HG03571 (cell line): ENCODE results near the gene IP6K1.
A peak's percentile ranks its signal among the peaks of the same experiment; 100 is the strongest.
"Not testable (repeated sequence)": the region's sequence is repeated elsewhere in the genome, so short reads cannot be mapped to it uniquely, and the experiment has no call there.

Experiments
- ATAC-seq: cut with Tn5 transposase; IDR thresholded peaks from one replicate; pipeline ENCODE4 v1.9.1; 2021; ENCODE audit not compliant: unreplicated experiment

The IP6K1 gene

GRCh38 chr3:49794431-49794830, 8.1 kb upstream of the IP6K1 start:
- ATAC-seq: no peak

- no peak for ATAC-seq
These were observed 7.2 kb upstream of the IP6K1 start for GRCh38 chr3:49793486-49794085.

DNA sequence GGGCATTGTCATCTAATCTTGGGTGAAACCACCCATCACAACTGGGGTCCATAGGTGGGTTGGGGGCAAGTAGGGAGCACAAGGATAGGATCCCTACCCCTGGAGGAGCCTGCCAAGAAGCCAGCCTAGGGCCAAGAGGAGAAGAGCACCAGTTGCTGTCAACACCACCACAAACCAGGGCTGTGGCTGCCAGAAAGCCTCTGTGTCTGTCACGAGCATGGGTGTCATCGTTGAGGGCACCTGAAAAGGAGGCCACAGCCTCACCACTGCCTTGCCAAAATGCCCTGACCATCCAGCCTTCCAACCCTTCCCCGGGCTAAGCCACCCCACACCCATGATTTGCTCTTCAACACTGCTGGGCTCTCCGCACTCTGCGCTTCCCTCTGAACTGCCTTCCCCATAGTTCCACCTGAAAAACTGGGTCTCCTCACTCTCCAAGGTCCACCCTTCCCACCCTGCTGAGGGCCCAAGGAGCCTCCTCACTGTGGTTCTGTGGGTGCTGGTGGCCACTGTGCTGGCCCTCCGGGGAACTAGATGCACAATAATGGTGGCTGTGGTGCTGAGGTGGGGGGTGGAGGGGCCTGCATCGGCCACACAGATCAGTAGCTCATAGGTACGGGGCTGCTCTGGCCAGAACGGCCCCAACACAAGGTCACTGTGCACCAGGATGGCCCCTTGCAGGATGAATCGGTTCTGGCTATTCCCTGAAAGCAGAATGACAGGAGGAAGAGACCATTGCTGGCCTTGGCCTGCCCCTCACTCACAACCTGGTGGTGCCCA, 6.2 kb upstream of the IP6K1 start:
- ATAC-seq: no peak

DNA sequence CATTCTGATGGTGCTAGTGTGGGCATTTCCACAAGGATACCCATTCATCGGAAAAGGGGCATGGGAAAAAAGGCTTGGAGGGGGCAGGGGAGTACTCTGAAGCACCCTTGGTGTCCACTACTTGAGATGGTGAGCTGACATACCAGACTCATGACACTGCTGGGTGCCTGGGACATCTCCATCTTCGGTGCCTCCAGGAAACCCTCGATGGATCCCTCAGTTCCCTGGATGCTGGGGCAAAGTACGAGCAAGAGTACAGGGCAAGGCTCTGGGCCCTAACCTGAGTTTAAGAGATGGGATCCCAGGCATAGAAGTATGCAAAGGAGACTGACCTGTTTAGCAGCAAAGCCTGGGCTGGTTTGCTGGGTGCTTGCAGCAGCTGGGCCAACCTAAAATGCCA, 5.2 kb upstream of the IP6K1 start:
- ATAC-seq: no peak

- no peak for ATAC-seq
These were observed 4.5 kb upstream of the IP6K1 start for GRCh38 chr3:49790626-49791411.

DNA sequence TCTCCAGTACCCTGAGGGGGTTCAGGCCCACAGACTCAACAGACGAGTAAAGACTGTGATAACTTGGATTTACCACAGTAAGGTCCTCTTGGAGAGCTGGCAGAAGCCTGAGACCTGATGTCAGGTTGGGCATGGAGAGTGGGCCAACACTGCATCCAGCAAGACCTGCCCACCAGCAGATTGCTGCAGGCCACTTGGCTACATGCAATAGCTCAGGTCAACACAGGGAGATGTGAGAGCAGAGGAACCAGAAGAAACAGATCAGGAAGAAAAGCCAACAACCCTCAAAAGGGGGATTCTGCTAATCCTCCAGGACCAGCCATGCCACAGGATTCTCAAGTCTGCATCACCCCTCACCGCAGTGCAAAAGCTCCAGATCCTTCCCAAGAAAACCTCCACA, 1.7 kb upstream of the IP6K1 start:
- ATAC-seq: no peak

DNA sequence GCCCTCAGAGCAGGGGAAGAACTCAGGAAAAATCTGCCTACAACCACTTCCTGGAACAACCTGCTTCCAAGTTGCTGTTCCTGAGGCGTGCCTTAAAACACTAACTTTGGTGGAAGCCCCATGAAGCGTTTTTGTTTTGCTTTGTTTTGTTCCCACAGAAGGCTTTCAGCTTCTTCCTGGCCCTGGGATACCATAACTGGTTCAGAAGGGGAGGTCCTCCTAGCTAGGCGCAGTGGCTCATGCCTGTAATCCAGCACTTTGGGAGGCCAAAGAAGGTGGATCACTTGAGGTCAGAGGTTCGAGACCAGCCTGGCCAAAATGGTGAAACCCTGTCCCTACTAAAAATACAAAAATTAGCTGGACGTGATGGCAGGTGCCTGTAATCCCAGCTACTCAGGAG, 1.2 kb upstream of the IP6K1 start:
- ATAC-seq: no peak

- ATAC-seq: no peak
These were observed 781 bp upstream of the IP6K1 start for GRCh38 chr3:49787182-49787464.

DNA sequence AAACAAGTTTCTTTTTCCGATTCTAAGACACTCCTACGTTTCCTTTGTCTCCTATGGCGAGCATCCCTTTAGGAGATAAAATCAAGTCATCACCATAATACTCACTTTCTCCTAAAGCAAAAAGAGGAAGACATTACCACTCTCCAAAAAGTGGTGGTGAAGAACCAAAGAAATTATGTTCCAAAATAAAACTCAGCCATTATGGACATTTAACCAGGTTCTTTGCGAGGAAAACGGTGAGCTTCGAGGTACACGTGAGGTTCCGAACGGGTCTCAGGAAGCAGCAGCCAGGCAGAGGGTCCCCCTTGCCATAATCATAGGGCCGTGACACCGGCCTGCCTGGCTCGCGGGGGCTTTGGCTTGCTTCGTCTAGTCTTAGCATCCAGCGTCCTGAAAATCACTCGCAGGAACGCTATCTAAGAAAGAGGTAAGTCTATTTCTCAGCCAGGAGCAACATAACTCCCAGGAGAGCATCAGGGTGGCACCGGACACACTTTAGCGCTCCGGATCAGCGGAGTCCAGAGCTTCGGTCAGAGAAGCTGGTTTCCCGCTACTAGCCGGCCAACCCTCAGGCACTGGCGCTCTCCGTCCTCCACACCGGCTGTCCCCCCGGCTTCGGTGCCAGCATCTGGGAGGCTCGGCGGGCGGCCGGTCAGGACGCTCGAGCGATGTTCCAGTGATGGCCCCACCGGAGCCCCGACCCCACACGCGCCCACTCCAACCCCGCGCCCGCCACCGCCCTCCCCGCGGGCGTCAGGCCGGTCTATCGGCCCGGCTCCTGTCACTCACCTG, 581 bp downstream of the IP6K1 start:
- peak; percentile 41 for ATAC-seq

- ATAC-seq: not testable (repeated sequence)
These were observed 4.1 kb downstream of the IP6K1 start for GRCh38 chr3:49782277-49782676.

GRCh38 chr3:49781415-49782199, 4.7 kb downstream of the IP6K1 start:
- ATAC-seq: no peak

DNA sequence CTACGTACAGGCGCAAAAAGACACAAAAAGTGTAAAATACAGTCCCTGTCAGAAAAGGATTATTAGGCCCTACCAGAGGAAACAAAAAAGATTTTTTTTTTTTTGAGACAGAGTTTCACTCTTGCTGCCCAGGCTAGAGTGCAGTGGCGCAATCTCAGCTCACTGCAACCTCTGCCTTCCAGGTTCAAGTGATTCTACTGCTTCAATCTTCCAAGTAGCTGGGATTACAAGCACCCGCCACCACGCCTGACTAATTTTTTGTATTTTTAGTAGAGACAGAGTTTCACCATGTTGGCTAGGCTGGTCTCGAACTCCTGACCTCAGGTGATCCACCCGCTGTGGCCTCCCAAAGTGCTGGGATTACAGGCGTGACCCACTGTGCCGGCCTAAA, 5.4 kb downstream of the IP6K1 start:
- not testable (repeated sequence) for ATAC-seq

DNA sequence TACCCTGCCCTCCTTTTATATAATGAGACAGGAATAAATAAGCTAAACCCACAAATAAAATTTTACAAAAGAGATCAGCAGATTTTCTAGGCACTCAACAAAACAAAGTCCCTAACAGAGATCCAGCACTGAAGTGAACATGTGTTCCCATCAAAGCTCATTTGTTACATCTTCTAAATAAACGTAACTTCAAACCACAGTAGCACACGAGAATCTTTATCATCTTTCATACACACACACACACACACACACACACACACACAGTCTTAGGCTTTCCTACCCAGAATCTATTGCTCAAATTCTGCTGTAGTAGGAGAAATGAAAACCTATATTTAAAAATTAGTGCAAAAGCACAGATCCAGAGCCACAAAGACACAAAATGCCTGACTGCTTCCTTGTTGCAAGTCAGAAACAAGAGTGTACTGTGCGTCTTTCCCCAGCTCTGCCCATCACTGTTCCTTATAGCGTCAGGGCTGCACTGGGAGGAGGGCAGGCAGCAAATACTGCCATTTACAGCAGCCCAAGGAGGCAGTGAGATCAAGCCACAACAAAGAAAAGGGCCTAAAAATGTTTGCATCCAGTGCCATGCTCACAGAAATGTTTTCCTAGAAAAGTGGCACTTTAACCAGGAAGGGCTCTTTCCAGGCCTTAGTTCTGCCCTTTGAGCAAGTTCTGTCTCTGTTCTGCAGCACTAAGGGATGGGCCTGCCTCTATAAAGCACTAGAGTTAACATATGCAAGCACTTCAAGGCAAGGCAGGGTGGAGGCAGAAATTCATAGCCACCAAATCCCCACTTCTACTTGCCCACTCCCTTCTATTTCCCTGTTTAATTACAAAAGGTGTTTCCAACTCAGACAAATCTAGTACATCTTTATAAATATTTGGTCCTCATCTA, 6.0 kb downstream of the IP6K1 start:
- no peak for ATAC-seq

DNA sequence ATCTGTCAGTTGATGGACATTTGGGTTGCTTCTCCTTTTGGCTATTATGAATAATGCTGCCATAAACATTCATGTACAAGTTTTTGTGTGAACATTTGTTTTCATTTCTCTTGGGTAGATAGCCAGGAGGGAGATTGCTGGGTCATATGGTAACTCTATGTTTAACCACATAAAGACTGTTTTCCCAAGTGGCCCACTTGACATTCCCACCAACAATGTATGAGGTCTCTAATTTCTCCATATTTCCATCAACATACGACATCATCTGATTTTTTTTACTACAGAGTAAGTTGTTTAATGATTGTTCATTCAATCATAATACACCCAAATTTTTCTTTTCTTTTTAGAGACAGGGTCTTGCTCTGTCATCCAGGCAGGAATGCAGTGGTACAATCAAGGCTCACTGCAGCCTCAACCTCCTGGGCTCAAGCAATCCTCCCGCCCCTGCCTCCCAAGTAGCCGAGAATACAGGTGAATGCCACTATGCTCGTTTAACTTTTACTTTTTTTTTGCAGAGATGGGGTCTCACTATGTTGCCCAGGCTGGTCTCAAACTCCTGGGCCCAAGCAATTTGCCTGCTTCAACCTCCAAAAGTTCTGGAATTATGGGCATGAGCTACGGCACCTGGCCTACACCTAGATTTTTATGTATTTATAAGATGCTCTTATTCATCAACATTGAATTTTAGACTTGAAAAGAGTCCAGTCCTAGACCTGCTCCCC, 6.8 kb downstream of the IP6K1 start:
- ATAC-seq: no peak

DNA sequence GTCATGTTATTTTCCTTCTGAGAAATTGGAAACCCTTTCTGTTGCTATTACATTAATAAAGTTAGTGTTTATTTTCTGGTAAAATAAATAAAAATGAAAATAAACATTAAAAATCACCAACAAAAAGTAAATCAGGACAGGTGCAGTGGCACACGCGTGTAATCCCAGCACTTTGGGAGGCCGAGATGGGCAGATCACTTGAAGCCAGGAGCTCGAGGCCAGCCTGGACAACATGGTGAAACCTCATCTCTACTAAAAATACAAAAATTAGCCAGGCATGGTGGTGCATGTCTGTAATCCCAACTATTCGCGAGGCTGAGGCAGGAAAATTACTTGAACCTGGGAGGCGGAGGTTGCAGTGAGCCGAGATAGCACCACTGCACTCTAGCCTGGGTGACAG, 10.2 kb downstream of the IP6K1 start:
- not testable (repeated sequence) for ATAC-seq

- no peak for ATAC-seq
These were observed 10.8 kb downstream of the IP6K1 start for GRCh38 chr3:49775538-49775937.

GRCh38 chr3:49772703-49773102, 13.6 kb downstream of the IP6K1 start:
- no peak for ATAC-seq

- ATAC-seq: no peak
These were observed 14.9 kb downstream of the IP6K1 start for GRCh38 chr3:49771340-49771938.

DNA sequence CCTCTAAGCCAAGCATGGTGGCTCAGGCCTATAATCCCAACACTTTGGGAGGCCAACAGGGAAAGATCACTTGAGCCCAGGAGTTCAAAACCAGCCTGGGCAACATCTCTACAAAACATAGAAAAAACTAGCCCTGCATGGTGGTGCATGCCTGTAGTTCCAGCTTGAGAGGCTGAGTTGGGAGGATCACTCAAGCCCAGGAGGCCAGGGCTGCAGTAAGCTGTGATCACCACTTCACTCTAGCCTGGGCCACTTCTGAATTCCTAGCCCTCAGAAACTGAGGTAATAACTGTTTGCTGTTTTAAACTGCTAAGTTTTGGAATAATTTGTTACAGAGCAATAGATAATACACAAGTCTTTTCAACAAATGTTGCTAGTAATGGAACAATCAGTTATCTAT, 16.4 kb downstream of the IP6K1 start:
- no peak for ATAC-seq
